Stomach smooth muscle (tissue), 2 donors: ENCODE measurements around the gene KIAA1671.

Experiments used
- H3K27ac ChIP-seq: one replicate; pipeline ENCODE4 v1.7.0; 2013; ENCODE audit warnings: mild to moderate bottlenecking, low read length, inconsistent platforms
- H3K27me3 ChIP-seq, 2 donors: one replicate each; pipeline ENCODE4 v1.7.0; 2013; ENCODE audit warnings: low read length in 2 of 2; ENCODE audit not compliant: insufficient read depth in 2 of 2, control insufficient read depth in 1 of 2
- H3K36me3 ChIP-seq, 2 donors: one replicate each; pipeline ENCODE4 v1.7.0; 2013; ENCODE audit warnings: low read length in 2 of 2; ENCODE audit not compliant: control insufficient read depth in 2 of 2, insufficient read depth in 2 of 2
- H3K4me1 ChIP-seq: one replicate; pipeline ENCODE4 v1.7.0; 2013; ENCODE audit warnings: low read length; ENCODE audit not compliant: control insufficient read depth, insufficient read depth
- H3K4me3 ChIP-seq, 2 donors: one replicate each; pipeline ENCODE4 v1.7.0; 2013; ENCODE audit warnings: low read length in 2 of 2
- H3K9ac ChIP-seq, 2 donors: one replicate each; pipeline ENCODE4 v1.7.0; 2013; ENCODE audit warnings: low read length in 2 of 2, mild to moderate bottlenecking in 1 of 2
- H3K9me3 ChIP-seq, 2 donors: one replicate each; pipeline ENCODE4 v1.7.0; 2013; ENCODE audit warnings: low read length in 2 of 2; ENCODE audit not compliant: control insufficient read depth in 2 of 2
- donor health status: healthy.
- donor health status: Pancreatic carcinoma.

KIAA1671 gene

GRCh38 chr22:25105817-25106650 is 153.5 kb downstream of the KIAA1671 start:
- H3K27me3 ChIP-seq = no peaks in the 10 kb centered on the region
- no peak overlapping the region for H3K9ac ChIP-seq
- no peaks in the 10 kb centered on the region for H3K36me3 ChIP-seq
- no peak overlapping the region for H3K4me3 ChIP-seq
- peaks cover 0 to 4% of the 10 kb centered on the region in 2 donors for H3K9me3 ChIP-seq
- H3K27ac ChIP-seq = no peak overlapping the region
- H3K4me1 ChIP-seq = peaks cover 7% of the 10 kb centered on the region

- H3K4me1 ChIP-seq = peaks cover 19% of the 10 kb centered on the region
- no peaks in the 10 kb centered on the region for H3K27me3 ChIP-seq
- no peak overlapping the region for H3K9ac ChIP-seq
- H3K4me3 ChIP-seq = no peak overlapping the region
- no peak overlapping the region for H3K27ac ChIP-seq
- peaks cover 0 to 4% of the 10 kb centered on the region in 2 donors for H3K9me3 ChIP-seq
- no peaks in the 10 kb centered on the region for H3K36me3 ChIP-seq
These were observed 157.5 kb downstream of the KIAA1671 start for GRCh38 chr22:25109878-25110595.

- no peaks in the 10 kb centered on the region for H3K27me3 ChIP-seq
- no peaks in the 10 kb centered on the region for H3K36me3 ChIP-seq
- H3K4me1 ChIP-seq = peaks cover 19% of the 10 kb centered on the region
- H3K4me3 ChIP-seq = peak overlapping the region; percentile 85 to 94
- H3K27ac ChIP-seq = peak overlapping the region; percentile 6
- H3K9me3 ChIP-seq = peaks cover 0 to 4% of the 10 kb centered on the region in 2 donors
- H3K9ac ChIP-seq = peak overlapping the region; percentile 33 to 51
These were observed 158.0 kb downstream of the KIAA1671 start for GRCh38 chr22:25110596-25110845.

- H3K9ac ChIP-seq = peak overlapping the region; percentile 33 to 51
- peak overlapping the region; percentile 85 to 94 for H3K4me3 ChIP-seq
- peak overlapping the region; percentile 6 for H3K27ac ChIP-seq
- peaks cover 0 to 4% of the 10 kb centered on the region in 2 donors for H3K9me3 ChIP-seq
- no peaks in the 10 kb centered on the region for H3K36me3 ChIP-seq
- peaks cover 19% of the 10 kb centered on the region for H3K4me1 ChIP-seq
- no peaks in the 10 kb centered on the region for H3K27me3 ChIP-seq
These were observed 158.5 kb downstream of the KIAA1671 start for GRCh38 chr22:25110846-25111578.

- peak overlapping the region; percentile 85 to 94 for H3K4me3 ChIP-seq
- H3K9me3 ChIP-seq = peaks cover 0 to 4% of the 10 kb centered on the region in 2 donors
- peaks cover 19% of the 10 kb centered on the region for H3K4me1 ChIP-seq
- H3K27me3 ChIP-seq = no peaks in the 10 kb centered on the region
- H3K36me3 ChIP-seq = no peaks in the 10 kb centered on the region
- peak overlapping the region; percentile 15 to 21 for H3K9ac ChIP-seq
- peak overlapping the region; percentile 6 for H3K27ac ChIP-seq
These were observed 159.3 kb downstream of the KIAA1671 start for GRCh38 chr22:25111579-25112517.

- peaks cover 19% of the 10 kb centered on the region for H3K4me1 ChIP-seq
- peak overlapping the region in 1 of 2 donors; percentile 8 for H3K4me3 ChIP-seq
- peaks cover 0 to 4% of the 10 kb centered on the region in 2 donors for H3K9me3 ChIP-seq
- H3K27ac ChIP-seq = no peak overlapping the region
- no peak overlapping the region for H3K9ac ChIP-seq
- no peaks in the 10 kb centered on the region for H3K36me3 ChIP-seq
- no peaks in the 10 kb centered on the region for H3K27me3 ChIP-seq
These were observed 160.2 kb downstream of the KIAA1671 start for GRCh38 chr22:25112538-25113253.

- Histone ChIP-seq H3K4me3 (peak overlapping the region in 1 of 2 donors; percentile 8), H3K27ac (no peak overlapping the region), H3K27me3 (no peaks in the 10 kb centered on the region), H3K36me3 (no peaks in the 10 kb centered on the region), H3K9ac (no peak overlapping the region), H3K4me1 (peaks cover 19% of the 10 kb centered on the region), H3K9me3 (peaks cover 0 to 4% of the 10 kb centered on the region in 2 donors)
These were observed 160.8 kb downstream of the KIAA1671 start for GRCh38 chr22:25113316-25113721.

GRCh38 chr22:25114369-25115362 is 162.2 kb downstream of the KIAA1671 start:
- Histone ChIP-seq H3K4me3 (no peak overlapping the region), H3K9ac (no peak overlapping the region), H3K27ac (no peak overlapping the region)

GRCh38 chr22:25119609-25120008 is 167.1 kb downstream of the KIAA1671 start:
- Histone ChIP-seq H3K27me3 (no peaks in the 10 kb centered on the region), H3K9ac (no peak overlapping the region), H3K4me1 (peaks cover 5% of the 10 kb centered on the region), H3K4me3 (no peak overlapping the region), H3K27ac (no peak overlapping the region), H3K9me3 (no peaks in the 10 kb centered on the region), H3K36me3 (peaks cover 0 to 2% of the 10 kb centered on the region in 2 donors)

More at GRCh38 chr22:25114369-25115362, 162.2 kb downstream of the KIAA1671 start:
- H3K36me3 ChIP-seq = peaks cover 0 to 2% of the 10 kb centered on the region in 2 donors
- H3K9me3 ChIP-seq = no peaks in the 10 kb centered on the region
- peaks cover 19% of the 10 kb centered on the region for H3K4me1 ChIP-seq
- H3K27me3 ChIP-seq = no peaks in the 10 kb centered on the region
